ENCODE results near the gene AGAP5.
A peak's percentile ranks its signal among the peaks of the same experiment; 100 is the strongest.

Gene AGAP5

DNA sequence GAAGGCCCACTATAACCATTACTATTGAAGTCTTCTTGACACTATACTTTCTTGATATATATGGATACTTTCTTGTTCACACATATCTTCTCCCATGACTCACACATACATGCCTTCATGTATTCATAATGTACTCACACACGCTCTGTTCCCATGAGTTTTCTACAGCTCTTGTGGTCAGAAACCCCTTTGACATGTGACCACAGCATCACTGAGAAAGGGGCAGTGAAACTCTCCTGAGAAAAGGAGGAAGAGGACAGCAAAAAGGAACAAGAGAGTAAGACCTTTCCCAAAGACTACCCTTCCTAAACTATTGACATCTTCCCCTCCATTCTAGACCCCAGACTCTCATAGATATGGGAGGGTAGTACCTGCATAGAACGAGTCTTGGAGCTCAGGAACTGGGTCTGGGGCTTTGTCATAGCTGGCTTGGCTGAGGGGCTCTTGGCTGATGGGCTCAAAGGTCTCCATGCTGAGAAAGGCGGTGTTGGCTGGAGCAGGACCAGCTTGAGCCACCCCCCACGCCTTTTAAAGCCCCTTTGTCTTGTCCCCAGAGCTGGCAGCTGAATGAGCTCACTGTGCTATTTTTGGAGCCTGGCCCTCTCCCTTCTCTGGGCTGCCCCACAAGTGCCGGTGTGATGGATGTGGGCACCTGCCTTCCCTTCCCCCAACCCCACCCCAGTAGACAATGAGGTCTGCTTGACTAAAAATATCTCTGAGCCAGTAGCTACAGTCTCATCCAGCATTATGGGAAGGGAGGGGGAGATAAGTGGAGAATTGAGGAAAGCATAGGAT is 47.2 kb downstream of the AGAP5 start:
- no peak for DNase-seq

DNA sequence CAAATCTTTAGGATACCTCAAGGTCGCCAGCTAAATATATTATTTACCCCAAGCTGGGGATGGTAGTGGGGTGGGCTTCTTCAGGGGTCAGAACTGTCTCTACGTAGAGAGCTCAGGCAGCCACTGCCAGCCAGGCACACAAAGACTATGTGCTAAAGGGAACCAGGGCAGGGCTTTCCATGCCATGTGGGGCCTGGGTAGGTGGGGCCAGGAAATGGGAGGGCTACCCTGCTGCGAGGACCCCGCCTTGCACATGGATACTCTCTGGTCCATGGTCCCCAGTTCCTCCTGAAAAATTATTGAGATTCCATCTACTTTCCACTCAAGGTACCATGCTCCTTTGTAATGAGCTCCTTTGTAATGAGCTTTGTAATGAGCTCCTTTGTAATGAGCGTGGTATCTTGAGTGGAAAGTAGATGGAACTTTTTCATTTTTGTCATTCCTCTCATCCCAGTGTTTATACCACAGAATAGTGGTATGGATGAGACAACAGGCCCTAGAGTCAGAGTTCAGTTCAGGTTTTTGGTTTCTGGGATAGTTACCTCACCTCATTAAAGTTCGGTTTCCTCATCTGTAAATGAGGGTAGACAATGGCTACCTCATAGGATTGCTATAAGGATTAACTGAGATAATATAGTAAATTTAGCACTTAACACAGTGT is 47.9 kb downstream of the AGAP5 start:
- no peak for DNase-seq

DNA sequence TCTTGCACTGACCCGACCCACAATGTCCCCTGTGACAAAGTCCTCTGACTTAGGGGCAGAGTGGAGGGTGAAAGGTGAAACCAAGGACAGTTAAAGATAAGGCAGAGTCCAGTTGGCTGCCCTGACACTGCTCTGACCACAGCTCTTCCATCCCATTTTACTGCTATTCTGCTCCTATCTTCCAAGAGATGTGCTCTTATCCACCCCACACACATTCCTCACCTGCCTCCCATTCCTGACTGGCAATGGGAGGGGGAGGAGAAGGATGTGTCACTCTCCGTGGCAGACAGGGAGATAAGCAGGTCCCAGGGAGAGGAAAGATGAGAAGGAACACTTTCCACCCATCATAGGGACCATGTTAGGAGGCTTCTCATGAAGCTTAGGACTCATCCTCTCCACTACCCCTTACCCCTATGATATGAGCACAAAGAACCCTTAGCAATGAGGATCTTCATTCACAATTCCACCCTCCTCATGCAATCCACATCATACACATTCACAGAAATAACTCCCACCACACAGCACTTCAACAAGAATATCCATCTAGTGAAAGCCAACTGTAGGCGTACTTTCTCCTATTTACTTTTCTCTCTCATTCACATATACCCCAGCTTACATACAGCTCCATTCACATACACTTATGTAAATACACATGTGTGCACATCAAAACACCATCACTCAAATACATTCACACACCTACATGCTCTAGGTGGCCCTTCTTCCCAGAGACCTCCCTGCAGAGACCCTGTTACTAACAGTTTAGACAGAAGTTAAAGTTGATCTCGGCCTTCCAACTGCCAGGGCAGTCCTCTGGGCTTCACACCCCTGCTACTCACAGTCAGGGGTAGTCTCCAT is 48.7 kb downstream of the AGAP5 start:
- DNase-seq, result no peak

DNA sequence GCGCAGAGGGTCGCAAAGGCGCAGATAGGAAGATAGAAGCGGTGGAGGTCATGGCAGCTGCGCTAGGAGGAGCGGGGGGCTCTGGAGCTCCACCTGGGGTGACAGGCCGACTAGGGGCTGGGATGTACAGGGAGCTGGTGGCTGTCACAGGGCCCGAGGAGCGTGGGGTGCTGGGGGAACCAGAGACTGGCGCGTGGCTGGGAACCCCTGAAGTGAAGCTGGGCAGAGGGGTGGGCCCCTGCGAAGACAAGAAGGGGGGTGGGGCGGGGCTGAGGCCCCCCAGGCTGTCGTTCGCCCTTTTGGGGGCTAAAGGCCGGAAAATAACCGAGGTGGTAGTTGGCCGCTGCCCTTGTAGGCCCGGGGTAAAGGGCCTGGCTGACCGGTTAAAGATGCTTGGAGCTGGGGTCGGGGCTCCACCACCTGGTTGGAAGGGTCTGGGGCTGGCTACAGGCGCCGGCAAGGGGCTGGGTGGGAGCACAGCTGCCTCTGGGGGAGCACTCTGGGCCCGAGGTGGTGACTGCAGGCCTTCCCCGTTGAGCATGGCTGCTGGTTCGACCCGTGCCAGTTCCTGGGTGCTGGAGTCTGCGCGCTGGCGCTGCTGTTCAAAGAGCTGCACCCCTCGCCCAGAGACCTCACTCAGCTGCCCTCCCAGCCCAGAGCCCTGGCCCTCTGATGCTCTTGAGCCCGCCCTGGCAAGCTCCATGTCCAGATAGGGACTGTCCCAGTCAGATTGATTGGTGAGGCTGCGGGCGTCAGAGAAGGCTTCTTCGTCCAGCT is 49.8 kb downstream of the AGAP5 start:
- DNase-seq, result no peak

DNA sequence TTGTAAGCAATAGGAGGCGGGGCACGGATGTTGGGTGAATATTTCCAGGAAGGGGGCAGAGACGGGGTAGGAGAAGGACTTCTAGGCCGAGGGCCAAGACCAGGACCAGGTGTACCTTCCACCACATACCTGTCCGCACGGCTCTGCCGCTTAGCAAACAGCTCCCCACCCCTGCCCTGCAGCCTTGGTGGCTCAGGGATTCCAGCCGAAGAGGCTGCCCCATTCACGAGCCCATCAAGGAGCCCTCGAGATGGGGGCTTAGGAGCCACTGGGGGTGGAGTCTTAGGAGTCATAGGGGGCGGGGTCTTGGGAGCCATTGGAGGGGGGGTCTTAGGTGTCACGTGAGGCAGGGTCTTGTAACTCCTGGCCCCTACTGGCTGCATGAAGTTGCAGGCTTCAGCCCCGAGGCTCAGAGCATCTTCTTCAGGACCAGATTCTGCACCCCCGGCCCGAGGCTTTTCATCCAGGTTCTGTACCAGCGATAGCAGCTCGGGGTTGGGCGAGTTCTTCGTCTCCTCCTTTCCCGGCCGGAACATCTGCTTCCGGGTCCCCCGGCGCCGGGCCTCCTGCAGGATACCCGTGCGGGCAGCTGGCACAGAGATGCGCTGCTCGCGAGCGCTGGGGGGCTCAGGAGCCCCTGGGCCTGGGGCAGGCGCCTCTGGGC is 50.6 kb downstream of the AGAP5 start:
- no peak for DNase-seq

DNA sequence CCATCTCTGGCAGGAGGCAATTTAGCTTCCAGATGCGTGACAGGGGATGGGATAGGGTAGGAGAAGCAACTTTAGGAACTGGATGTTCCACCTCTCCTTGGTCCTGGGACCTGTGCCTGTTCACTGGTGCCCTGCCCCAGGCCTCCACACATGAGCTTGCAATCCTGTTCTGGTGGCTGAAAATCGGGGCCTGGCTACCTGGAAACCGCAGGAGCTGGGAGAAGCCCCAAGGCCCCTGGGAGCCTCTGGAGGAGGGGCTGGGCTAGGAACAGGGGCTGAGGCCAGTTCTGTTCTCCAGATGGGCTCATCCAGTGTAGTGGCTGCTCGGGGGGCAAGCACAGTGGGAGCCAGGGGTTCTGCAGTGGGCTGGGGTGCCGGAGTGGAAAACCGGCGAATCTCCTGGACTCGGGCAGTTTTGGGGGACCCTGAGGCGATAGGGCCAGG is 51.3 kb downstream of the AGAP5 start:
- DNase-seq, result no peak

DNA sequence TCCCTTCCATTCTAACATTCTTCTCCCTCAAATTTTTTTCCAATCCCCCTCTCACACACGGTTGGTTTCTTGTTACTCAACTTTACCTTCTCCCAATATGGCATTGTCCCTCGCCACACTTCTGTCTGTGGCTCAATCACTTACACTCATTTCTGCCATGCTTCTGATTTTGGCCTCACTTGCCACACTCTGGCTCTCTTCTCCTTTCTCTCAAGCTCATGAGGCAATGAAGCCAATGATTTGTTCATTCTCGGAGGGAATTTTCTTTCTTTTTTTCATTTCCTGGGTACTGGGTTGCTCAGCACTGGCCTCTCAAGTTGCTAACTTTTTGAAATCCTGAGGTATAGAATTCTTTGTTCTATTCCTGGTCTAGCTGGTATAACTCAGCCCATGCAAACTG is 52.7 kb downstream of the AGAP5 start:
- DNase-seq, result no peak

DNA sequence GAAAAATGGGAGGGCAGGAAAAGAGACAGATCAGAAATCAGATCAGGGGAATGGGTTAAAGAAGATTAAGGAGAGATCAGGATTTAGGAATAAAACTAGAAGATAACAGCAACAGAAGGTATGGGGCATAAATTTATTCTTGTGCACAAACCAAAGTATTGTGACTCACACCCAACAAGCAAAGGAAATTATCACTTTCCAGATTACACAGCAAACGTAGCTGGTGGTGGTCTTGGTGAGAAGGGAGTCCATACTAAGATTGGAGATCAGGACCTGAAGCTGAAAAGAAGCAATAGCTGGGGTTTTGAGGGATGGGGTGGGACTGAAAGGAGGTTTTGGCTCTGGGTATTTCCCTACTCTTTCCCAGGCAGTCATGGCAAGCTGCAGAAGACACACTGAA is 53.1 kb downstream of the AGAP5 start:
- no peak for DNase-seq

DNA sequence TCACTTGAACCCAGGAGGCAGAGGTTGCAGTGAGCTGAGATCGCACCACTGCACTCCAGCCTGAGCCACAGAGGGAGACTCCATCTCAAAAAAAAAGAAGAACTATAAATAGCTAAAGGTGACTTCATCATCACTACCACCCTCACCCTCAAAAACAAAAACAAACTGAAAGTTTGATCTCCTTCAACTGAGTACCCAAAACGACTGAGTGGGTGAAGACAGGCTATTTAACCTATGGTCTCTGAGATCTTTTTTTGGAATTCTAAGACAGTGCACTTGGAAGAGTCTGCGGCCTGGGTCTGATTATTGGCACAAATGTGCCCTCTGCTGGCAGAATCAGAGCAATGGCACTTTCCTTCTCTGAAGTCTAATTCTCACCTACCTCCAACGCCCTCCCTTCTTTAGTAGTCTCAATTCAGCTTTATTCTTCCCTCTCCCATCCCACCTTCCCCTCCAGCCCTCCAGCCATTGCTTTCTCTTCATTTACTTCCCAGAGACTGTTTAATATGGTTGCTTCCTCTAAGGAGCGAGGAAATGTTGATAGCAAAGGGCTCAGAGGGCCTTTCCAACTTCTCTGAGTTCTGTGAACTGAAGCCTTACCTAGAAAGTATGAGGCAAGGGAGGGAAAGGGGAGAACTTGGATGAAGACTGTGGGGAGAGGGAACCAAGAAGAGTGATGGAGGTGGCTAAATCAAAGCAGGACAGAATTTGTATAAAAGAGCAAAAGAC is 53.7 kb downstream of the AGAP5 start:
- no peak for DNase-seq

DNA sequence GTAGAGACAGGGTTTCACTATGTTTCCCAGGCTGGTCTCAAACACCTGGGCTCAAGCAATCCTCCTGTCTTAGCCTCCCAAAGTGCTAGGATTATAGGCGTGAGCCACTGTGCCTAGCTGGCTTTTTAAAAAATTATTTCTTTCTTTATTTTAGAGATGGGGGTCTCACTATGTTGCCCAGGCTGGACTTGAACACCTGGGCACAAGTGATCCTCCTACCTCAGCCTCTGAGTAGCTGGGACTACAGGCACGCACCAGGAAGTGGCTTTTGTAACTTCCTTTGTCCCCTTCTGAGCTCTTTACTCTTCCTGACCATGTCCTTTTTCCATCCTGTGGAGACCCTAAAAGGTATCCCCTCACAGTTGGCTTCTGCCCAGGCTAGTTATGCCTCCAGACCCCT is 54.5 kb downstream of the AGAP5 start:
- DNase-seq, result no peak

DNA sequence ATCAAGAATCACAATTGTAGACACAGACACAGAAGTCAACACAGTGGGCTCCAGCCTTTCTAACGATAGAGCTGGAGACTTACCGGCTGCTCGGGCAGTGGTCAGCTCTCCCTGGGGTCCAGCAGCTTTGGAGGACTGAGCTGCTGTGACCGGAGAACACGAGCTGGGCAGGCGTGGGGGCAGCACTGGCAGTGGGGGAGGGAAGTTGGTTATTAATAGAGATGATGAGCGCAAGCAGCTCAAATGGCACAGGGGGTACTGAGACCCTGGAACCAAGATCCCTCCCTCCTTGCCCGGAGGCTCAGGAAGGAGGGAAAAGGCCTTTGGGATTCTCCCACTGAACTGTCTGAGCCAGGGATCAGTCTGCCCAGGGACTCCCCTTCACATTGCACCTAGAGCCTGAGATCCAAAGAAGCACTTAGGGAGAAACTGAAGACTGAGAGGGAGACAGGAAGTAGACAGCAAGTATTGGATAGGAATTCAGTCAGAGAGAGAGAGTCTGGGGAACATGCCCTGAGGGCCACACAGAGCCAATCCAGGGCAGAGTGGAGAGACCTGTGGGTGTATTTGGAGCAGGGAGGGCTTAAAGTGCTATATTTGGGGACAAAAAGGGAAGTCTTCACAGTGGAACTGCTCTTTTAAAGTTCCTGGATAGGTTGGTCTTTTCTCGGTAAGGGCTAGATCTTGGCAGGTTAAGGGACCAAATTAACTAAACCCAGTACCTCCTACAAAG is 56.4 kb downstream of the AGAP5 start, which contains the start of gene MYOZ1:
Gene MYOZ1, minus strand, starts transcription at position 147 of the 733 bp plus-strand sequence. CDS start 1,457 bp downstream, outside the sequence.
- DNase-seq, result no peak

DNA sequence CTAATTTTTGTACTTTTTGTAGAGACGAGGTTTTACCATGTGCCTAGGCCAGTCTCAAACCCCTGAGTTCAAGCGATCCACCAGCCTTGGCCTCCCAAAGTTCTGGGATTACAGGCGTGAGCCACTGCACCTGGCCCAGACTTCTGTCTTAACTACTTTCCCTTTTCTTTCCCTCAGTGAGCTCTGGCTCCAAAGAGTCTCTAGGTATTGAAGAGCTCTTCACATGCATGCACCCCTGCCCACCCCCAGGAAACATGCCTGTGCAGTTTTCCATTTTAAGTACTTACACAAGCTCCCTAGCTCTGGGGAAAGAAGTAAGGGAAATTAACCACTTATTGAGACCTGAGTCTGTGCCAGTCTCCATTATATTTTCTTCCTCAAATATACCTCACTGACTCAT is 58.6 kb downstream of the AGAP5 start:
- DNase-seq, result no peak

DNA sequence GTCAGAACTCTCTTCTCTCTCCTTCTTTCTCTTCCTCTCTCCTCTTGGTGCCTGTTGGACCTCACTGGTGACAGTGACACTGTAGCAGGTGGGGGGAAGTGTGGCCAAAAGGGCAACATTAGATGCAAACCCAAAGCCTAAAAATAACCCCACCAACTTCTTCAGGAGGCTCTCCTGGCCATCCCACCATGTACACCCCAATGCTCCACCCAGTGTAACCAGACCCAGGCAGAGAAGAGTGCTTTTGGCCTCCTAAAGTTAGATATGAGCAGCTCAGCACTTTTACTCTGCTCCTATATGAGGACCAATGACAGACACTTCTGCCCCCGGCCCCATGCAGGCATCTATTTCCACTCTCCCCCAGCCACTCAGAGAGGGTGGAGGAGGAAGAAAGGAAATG is 62.1 kb downstream of the AGAP5 start:
- no peak for DNase-seq

DNA sequence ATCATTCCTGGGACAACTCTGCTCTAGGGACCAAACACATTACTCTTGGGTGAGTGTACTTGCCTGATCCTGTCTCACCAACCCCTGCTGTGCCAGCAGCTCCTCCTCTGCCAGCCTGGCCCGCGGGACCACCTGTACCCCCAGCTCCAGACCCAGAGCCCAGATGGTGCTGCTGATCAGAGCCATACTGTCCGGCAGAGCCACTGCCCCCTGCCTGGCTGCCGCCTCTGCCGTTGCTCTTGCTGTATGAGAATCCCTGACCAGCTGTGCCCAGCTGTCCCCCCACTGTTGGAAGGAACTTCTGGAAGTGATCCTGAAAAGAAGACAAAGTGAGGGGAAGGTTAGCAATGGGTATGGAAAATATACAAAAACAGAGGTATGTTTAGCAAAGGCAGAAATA is 63.5 kb downstream of the AGAP5 start:
- DNase-seq, result no peak

DNA sequence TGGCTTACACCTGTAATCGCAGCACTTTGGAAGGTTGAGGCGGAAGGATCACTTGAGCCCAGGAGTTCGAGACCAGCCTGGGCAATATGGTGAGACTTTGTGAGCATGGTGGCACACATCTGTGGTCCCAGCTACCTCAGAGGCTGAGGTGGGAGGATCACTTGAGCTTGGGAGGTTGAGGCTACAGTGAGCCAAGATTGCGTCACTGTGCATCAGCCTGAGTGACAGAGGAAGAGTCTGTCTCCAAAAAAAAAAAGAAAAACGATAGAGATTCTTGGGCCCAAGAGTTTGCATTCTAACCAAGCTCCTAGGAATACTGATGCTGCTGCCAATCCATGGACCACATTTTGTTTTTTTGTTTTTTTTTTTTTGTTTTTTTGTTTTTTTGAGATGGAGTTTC is 68.7 kb downstream of the AGAP5 start:
- DNase-seq, result no peak

DNA sequence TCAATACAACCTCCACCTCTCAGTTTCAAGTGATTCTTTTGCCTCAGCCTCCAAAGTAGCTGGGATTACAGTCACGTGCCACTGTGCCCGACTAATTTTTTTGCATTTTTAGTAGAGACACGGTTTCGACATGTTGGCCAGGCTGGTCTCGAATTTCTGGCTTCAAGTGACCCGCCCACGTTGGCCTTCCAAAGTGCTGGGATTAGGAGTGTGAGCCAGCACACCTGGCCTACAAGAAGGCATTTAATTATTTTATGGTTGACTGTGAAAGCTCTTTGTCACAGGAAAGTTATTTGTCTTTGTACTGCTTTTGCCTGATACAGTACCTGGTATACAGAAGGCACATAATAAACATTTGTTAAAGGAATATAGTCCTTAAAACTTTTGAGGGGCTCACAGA is 69.5 kb downstream of the AGAP5 start:
- no peak for DNase-seq

DNA sequence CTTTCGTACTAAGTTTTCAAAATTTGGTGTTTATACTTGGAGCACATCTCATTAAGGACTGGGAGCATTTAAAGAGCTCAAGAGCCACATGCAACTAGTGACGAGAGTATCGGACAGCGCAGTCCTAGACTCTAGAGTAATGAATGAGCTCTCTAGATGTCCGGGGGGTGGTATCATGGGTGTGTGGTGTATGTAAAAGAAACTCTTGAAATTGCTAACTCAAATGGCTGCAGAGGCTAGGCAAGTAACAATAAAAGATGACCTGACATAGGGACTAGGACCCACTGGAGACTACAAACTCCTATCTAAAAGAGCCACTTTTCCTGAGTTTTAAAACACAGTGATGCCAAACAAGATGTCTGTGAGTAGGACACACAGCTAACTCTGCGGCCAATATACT is 70.6 kb downstream of the AGAP5 start:
- DNase-seq, result no peak

DNA sequence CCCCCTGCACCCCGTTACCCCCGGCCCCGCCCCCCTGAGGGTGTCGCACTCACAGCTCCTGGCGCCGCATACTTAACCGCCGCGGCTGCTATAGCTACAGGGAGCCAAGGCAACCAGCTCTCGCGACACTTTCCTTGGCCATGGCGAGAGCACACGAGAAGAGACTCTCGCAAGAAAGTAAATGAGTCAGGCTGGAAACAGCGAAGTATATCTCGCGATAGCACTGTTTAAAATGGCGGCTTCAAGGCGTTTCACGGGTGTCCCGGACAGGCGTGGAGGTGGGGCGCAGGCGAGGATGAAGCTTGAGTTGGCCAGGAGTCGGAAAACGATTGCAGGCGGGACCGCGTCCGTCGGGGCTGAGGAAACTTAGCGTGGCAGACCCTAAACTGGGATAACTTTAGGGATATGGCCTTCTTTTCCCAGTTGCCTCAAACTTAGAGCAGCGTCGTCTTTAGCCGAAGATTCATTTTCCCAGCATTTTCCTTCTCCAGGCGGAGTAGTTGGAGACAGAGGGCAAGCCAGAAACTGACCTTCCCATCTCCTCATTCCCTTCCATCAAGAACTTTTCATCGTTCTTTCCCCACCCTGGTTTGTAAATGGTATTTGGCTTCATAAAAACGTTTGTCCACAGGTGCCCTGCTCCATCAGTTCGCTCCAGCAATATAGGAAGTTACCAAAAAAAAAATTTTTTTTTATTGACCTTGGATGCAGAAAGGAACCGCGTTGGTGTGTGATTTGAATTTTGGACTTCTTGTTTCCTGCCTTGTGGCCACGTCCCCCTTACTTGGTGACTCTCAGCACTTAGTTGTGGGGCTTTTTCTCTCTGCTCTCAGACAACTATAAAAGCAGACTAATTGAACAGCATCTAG is 71.8 kb downstream of the AGAP5 start:
- peak; percentile 85 for DNase-seq

DNA sequence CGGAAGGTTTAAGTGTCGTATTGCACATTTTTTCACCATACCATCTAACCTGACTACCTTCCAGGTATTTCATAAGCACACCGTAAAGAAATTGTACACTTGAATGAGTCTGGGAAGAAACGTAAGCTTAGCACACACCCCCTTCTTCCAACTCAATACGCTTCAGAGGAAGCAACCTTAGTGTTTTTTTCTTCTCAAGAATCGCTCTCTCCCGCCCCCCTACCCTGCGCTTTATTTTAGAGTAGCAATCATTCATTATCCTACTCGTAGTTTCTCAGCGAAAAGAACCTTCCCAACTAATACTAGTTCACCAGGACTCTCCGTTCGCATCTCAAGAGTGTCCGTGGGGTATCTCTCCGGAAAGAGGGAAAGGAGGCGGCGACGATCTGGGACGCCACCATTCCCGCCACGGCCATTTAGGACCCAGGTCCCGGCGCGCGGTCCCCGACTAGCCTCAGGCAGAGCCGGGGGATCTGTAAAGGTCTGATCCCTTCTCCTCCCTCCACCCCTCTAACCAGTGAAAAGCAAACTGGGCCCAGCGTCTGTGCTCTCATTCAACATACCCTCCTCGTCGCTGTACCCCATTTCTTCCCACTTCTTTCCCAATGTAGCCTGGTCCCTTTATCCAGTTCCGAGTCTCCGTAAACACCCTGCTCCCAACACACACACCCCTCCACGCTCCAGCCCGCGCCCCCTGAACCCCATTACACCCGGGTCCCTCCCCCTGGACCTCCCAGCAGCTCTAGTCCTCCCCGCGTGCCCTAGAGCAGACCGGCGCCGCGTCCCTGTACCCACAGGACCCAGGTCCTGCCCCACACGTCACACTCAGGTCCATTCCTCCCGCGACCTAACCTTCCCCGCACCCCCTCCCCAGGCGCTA is 72.7 kb downstream of the AGAP5 start:
- no peak for DNase-seq

Data from stimulated activated CD4-positive, alpha-beta T cell treated with anti-CD3 and anti-CD28 coated beads, Interleukin-12 subunit alpha, Interleukin-12 subunit beta, amount 100 ng/mL, for 4 hours (primary cell).